H9 (cell line): ENCODE data around the gene SIN3B. TPM values are rescaled to one million over a fixed set of nuclear protein-coding genes. Genes with fewer than 3 reads are reported as not detected.

Experiments
- DNase-seq: peaks from one replicate; pipeline ENCODE4 v3.0.0-alpha.2; 2017
- H2AFZ ChIP-seq: one replicate; pipeline ENCODE4 v1.6.1; 2013; ENCODE audit warnings: mild to moderate bottlenecking, low read length, control low read depth, moderate library complexity
- H2AK5ac ChIP-seq: 2 replicates; pipeline ENCODE4 v1.6.1; 2013; ENCODE audit warnings: low read length, control low read depth, mixed read lengths; ENCODE audit not compliant: insufficient read length
- H2BK120ac ChIP-seq: one replicate; pipeline ENCODE4 v1.6.1; 2013; ENCODE audit warnings: low read depth, mild to moderate bottlenecking, low read length, control low read depth, inconsistent platforms; ENCODE audit not compliant: poor library complexity, severe bottlenecking
- H2BK12ac ChIP-seq: 2 replicates; pipeline ENCODE4 v1.6.1; 2013; ENCODE audit warnings: low read length, control low read depth, mixed read lengths, low read depth; ENCODE audit not compliant: insufficient read length
- H2BK15ac ChIP-seq: 2 replicates; pipeline ENCODE4 v1.6.1; 2013; ENCODE audit warnings: low read depth, low read length, control low read depth
- H2BK20ac ChIP-seq: one replicate; pipeline ENCODE4 v1.6.1; 2013; ENCODE audit warnings: low read depth, mild to moderate bottlenecking, low read length, control low read depth, inconsistent platforms; ENCODE audit not compliant: poor library complexity, severe bottlenecking
- H2BK5ac ChIP-seq: 2 replicates; pipeline ENCODE4 v1.6.1; 2013; ENCODE audit warnings: low read length, control low read depth, mixed read lengths; ENCODE audit not compliant: insufficient read length
- H3K14ac ChIP-seq: 2 replicates; pipeline ENCODE4 v1.6.1; 2013; ENCODE audit warnings: low read length, control low read depth; ENCODE audit not compliant: insufficient read depth
- H3K18ac ChIP-seq: 2 replicates; pipeline ENCODE4 v1.6.1; 2013; ENCODE audit warnings: low read depth, mild to moderate bottlenecking, mixed read lengths, low read length, control low read depth; ENCODE audit not compliant: insufficient read length
- H3K23ac ChIP-seq: 2 replicates; pipeline ENCODE4 v1.6.1; 2013; ENCODE audit warnings: low read length, control low read depth, mixed read lengths, low read depth; ENCODE audit not compliant: insufficient read length
- H3K23me2 ChIP-seq: 2 replicates; pipeline ENCODE4 v1.6.1; 2013; ENCODE audit warnings: low read depth, mild to moderate bottlenecking, mixed read lengths, low read length, control low read depth; ENCODE audit not compliant: insufficient read length, poor library complexity, severe bottlenecking
- H3K27ac ChIP-seq: 2 replicates; pipeline ENCODE4 v1.5.1; 2013; ENCODE audit warnings: low read length, control low read depth, mixed read lengths, low read depth; ENCODE audit not compliant: insufficient read length
- H3K27me3 ChIP-seq: 2 replicates; pipeline ENCODE4 v1.6.1; 2013; ENCODE audit warnings: low read length, control low read depth, inconsistent platforms; ENCODE audit not compliant: insufficient read depth
- H3K4ac ChIP-seq: 2 replicates; pipeline ENCODE4 v1.6.1; 2013; ENCODE audit warnings: low read depth, mild to moderate bottlenecking, control low read depth, inconsistent platforms, low read length, moderate library complexity
- H3K4me1 ChIP-seq: 2 replicates; pipeline ENCODE4 v1.6.1; 2013; ENCODE audit warnings: low read length, control low read depth, inconsistent platforms; ENCODE audit not compliant: insufficient read depth
- H3K4me2 ChIP-seq: 2 replicates; pipeline ENCODE4 v1.6.1; 2013; ENCODE audit warnings: low read length, control low read depth, mixed read lengths; ENCODE audit not compliant: insufficient read length, insufficient read depth
- H3K56ac ChIP-seq: 2 replicates; pipeline ENCODE4 v1.6.1; 2013; ENCODE audit warnings: low read depth, mild to moderate bottlenecking, mixed read lengths, low read length, control low read depth; ENCODE audit not compliant: insufficient read length
- H3K79me1 ChIP-seq: 2 replicates; pipeline ENCODE4 v1.6.1; 2013; ENCODE audit warnings: low read depth, mild to moderate bottlenecking, moderate library complexity, low read length, control low read depth, inconsistent platforms; ENCODE audit not compliant: insufficient read depth, poor library complexity, severe bottlenecking
- H3K79me2 ChIP-seq: 2 replicates; pipeline ENCODE4 v1.6.1; 2013; ENCODE audit warnings: low read length, control low read depth, inconsistent platforms; ENCODE audit not compliant: insufficient read depth
- H3K9ac ChIP-seq: 2 replicates; pipeline ENCODE4 v1.6.1; 2013; ENCODE audit warnings: low read length, control low read depth, mixed read lengths; ENCODE audit not compliant: insufficient read length; ENCODE audit errors: extremely low read depth
- H3K9me3 ChIP-seq: one replicate; pipeline ENCODE4 v1.6.1; 2013; ENCODE audit warnings: low read depth, low read length, inconsistent platforms; ENCODE audit not compliant: control insufficient read depth
- H3T11ph ChIP-seq: one replicate; pipeline ENCODE4 v1.6.1; 2013; ENCODE audit warnings: mild to moderate bottlenecking, low read length, control low read depth, inconsistent platforms
- H4K20me1 ChIP-seq: one replicate; pipeline ENCODE4 v1.6.1; 2013; ENCODE audit not compliant: control insufficient read depth, insufficient read length, insufficient read depth
- H4K5ac ChIP-seq: 2 replicates; pipeline ENCODE4 v1.6.1; 2013; ENCODE audit warnings: low read depth, mild to moderate bottlenecking, mixed read lengths, low read length, control low read depth; ENCODE audit not compliant: insufficient read length
- H4K8ac ChIP-seq: replicated peaks from 2 replicates; pipeline ENCODE4 v1.6.1; 2013; ENCODE audit warnings: low read length, control low read depth, mixed read lengths, low read depth; ENCODE audit not compliant: insufficient read length
- H4K91ac ChIP-seq: 2 replicates; pipeline ENCODE4 v1.6.1; 2013; ENCODE audit warnings: low read depth, mild to moderate bottlenecking, moderate library complexity, mixed read lengths, low read length, control low read depth; ENCODE audit not compliant: insufficient read length
- H3K27ac Mint-ChIP-seq, 3 experiments: 2 replicates in 2 of 3; 3 replicates in 1 of 3; pipeline ENCODE4 v1.8.0; 2020 to 2021; ENCODE audit warnings: mixed read lengths in 3 of 3, mild to moderate bottlenecking in 1 of 3, moderate library complexity in 1 of 3
- H3K27me3 Mint-ChIP-seq: 2 replicates; pipeline ENCODE4 v1.8.0; 2021; ENCODE audit warnings: low read depth, mild to moderate bottlenecking, moderate library complexity, mixed read lengths
- H3K36me3 Mint-ChIP-seq, 3 experiments: 2 replicates in 2 of 3; 3 replicates in 1 of 3; pipeline ENCODE4 v1.8.0; 2020 to 2021; ENCODE audit warnings: low read depth in 3 of 3, mixed read lengths in 3 of 3; ENCODE audit not compliant: insufficient read depth in 1 of 3
- H3K4me1 Mint-ChIP-seq, 2 experiments: 2 replicates each; pipeline ENCODE4 v1.8.0; 2020; ENCODE audit warnings: mixed read lengths in 2 of 2
- H3K4me3 Mint-ChIP-seq, 2 experiments: 2 replicates in 1 of 2; 3 replicates in 1 of 2; pipeline ENCODE4 v1.8.0; 2020 to 2021; ENCODE audit warnings: mild to moderate bottlenecking in 2 of 2, mixed read lengths in 2 of 2, moderate library complexity in 1 of 2
- H3K9me3 Mint-ChIP-seq, 2 experiments: 2 replicates in 1 of 2; 3 replicates in 1 of 2; pipeline ENCODE4 v1.8.0; 2020; ENCODE audit warnings: mild to moderate bottlenecking in 2 of 2, mixed read lengths in 2 of 2, moderate library complexity in 1 of 2
- WGBS: extraction: QIAGEN DNeasy Blood & Tissue Kit; methylation state at CpG from one replicate; pipeline ENCODE4 v1.1.7; 2013; ENCODE audit warnings: missing lambda C conversion rate, low lambda C conversion rate, mixed read lengths; ENCODE audit not compliant: insufficient read length; ENCODE audit errors: extremely low coverage; 5-methylcytosine and 5-hydroxymethylcytosine counted together
- total RNA-seq: library from RNA; stranded (reverse); gene quantifications from 2 replicates; pipeline ENCODE4 v1.2.1, GENCODE V29; 2021
- TF ChIP-seq, protein P1 (sequence below): fragments of 200-600 bp; sonication (generic); conservative IDR thresholded peaks from 3 replicates; pipeline ENCODE4 v1.8.0; 2021; ENCODE audit warnings: antibody characterized with exemption, mild to moderate bottlenecking

The SIN3B gene
- total RNA-seq, 1 experiment from 2014 or later, result 72.7 TPM

DNA sequence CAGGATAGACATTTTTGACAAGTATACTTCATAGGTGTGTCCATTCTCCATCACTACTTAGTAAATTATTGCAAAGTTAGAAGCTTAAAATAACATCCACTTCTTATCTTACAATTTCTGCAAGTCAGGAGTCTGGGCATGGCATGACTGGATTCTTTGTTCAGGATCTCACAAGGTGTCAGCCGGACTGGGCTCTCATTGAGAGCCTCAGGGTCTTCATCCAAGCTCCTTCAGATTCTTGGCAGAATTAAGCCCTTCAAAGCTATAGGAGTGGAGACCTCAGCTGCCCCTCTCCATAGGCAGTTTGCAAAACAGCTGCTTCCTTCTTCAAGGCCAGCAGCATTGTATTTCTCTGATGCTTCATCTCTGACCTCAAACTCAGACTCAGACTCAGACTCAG is 9.1 kb upstream of the SIN3B start:
- Histone ChIP-seq H3K9me3 (peaks cover 4% of the 10 kb centered on the region), H3K18ac (no peak overlapping the region), H2BK5ac (no peak overlapping the region), H3T11ph (no peak overlapping the region), H2BK15ac (no peak overlapping the region), H3K9ac (no peak overlapping the region), H3K79me2 (no peaks in the 10 kb centered on the region), H2BK120ac (no peak overlapping the region), H2AFZ (no peak overlapping the region), H4K5ac (no peak overlapping the region), H3K4me1 (no peaks in the 10 kb centered on the region), H3K23me2 (no peaks in the 10 kb centered on the region), H3K4me2 (no peak overlapping the region), H3K27me3 (no peaks in the 10 kb centered on the region), H4K8ac (no peak overlapping the region), H3K79me1 (no peaks in the 10 kb centered on the region), H3K14ac (no peak overlapping the region), H2BK12ac (no peak overlapping the region), H3K56ac (no peak overlapping the region), H2AK5ac (no peak overlapping the region), H4K20me1 (no peaks in the 10 kb centered on the region), H3K4ac (no peak overlapping the region), H2BK20ac (no peak overlapping the region), H3K23ac (no peak overlapping the region), H4K91ac (no peak overlapping the region), H3K27ac (no peak overlapping the region)
- DNase-seq, result no peak
- Mint-ChIP-seq H3K27me3 (peaks cover 2% of the 10 kb centered on the region; the same call in 1 of the 2 replicates), H3K4me1 (peaks cover 16 to 23% of the 10 kb centered on the region in 2 experiments), H3K27ac (no peak overlapping the region), H3K36me3 (no peaks in the 10 kb centered on the region), H3K4me3 (no peak overlapping the region), H3K9me3 (no peaks in the 10 kb centered on the region)
- TF ChIP-seq, protein P1, sequence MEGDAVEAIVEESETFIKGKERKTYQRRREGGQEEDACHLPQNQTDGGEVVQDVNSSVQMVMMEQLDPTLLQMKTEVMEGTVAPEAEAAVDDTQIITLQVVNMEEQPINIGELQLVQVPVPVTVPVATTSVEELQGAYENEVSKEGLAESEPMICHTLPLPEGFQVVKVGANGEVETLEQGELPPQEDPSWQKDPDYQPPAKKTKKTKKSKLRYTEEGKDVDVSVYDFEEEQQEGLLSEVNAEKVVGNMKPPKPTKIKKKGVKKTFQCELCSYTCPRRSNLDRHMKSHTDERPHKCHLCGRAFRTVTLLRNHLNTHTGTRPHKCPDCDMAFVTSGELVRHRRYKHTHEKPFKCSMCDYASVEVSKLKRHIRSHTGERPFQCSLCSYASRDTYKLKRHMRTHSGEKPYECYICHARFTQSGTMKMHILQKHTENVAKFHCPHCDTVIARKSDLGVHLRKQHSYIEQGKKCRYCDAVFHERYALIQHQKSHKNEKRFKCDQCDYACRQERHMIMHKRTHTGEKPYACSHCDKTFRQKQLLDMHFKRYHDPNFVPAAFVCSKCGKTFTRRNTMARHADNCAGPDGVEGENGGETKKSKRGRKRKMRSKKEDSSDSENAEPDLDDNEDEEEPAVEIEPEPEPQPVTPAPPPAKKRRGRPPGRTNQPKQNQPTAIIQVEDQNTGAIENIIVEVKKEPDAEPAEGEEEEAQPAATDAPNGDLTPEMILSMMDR, result no peak
- WGBS, result no CpG with 5 or more reads among the region's 1 CpG
